HepG2 (cell line): ENCODE results near the gene ANKRD55.

ENCODE experiments used
- CTCF ChIP-seq: sonication (generic); formaldehyde crosslinking; IDR thresholded peaks from 2 replicates; pipeline ENCODE4 v1.5.0; 2020; ENCODE audit warnings: mild to moderate bottlenecking, missing genetic modification reagents, moderate library complexity
- NBN ChIP-seq: fragments of 450-650 bp; conservative IDR thresholded peaks from 2 replicates; pipeline ENCODE4 v1.6.1; 2017
- POLR2A ChIP-seq, 2 experiments: IDR thresholded peaks; 2 replicates each; pipeline ENCODE4 v1.6.1; 2011; ENCODE audit warnings: low read depth in 2 of 2, low read length in 2 of 2, mild to moderate bottlenecking in 1 of 2, moderate library complexity in 1 of 2; ENCODE audit not compliant: insufficient read depth in 1 of 2
- TF ChIP-seq, protein P1 (sequence below): sonication (generic); formaldehyde crosslinking; IDR thresholded peaks from 2 replicates; pipeline ENCODE4 v1.5.0; 2020; ENCODE audit warnings: missing genetic modification reagents

DNA sequence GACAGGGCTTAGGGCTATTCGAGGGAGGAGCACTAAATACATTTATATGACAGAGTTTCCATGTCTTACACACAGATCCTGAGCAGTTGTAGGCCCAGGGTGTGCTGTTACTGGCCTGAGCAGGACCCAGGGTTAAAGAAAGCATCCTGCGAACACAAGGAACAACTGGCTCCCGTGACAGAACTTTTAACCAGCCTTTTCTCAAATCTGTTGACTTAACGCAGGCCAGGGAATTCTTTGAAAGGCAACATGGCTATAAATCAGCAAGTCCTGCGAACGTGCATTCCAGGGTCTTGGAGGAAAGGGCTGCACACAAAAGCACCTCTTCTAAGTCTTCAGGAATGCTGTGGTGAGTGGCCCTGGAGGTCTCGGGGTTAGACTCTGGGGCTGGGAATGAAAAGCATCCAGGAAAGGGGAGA, 45.2 kb upstream of the ANKRD55 start:
- no peak for TF ChIP-seq NBN
- TF ChIP-seq, protein P1, sequence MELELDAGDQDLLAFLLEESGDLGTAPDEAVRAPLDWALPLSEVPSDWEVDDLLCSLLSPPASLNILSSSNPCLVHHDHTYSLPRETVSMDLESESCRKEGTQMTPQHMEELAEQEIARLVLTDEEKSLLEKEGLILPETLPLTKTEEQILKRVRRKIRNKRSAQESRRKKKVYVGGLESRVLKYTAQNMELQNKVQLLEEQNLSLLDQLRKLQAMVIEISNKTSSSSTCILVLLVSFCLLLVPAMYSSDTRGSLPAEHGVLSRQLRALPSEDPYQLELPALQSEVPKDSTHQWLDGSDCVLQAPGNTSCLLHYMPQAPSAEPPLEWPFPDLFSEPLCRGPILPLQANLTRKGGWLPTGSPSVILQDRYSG (CRISPR knock-in tag) = no peak
- TF ChIP-seq POLR2A (IDR thresholded peaks at IDR 0.05; ENCODE audit: insufficient read depth in 1 of 2, low read depth in 2 of 2, low read length in 2 of 2) = no peak
- no peak for TF ChIP-seq CTCF (CRISPR knock-in tag)
